ENCODE results near the gene TENM4. TPM values are rescaled to one million over a fixed set of nuclear protein-coding genes. Genes with fewer than 3 reads are reported as not detected.

The TENM4 gene
- total and polyA plus RNA-seq, 10 of the 15 experiments (the other 5 are each of a cell fraction or from before 2014, with no cell fraction given): 0.03 to 0.12 (median 0.06) TPM; not detected in 7

DNA sequence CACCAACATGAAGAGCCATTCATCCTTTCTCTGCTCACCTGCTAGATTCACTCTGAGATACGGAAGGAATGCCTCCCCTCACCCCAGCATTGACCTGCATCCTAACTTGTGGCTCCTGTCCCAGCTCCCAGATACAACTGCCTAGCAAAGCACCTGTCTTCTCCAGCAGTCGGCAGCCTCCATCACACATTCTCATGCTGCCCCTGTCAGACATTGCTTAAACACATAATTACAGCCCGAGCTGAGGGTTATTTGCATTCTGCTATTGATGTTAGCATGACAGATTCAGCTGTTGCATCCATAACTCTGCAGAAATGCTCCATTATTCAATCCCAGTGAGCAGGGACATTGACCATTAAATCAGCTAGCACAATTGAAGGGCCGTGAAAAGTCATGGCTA, 681.8 kb downstream of the TENM4 start:
- POLR2A ChIA-PET: no interaction called here
- SMC1A ChIA-PET (ENCODE audit: uncharacterized antibody, unreplicated experiment): no interaction called here
- DNase-seq (ENCODE audit: low read depth, low spot score) (no peak), FAIRE-seq (no peak), ATAC-seq (no peak)
- Histone ChIP-seq H4K20me1 (ENCODE audit: control insufficient read depth, insufficient read depth) (no peaks in the 10 kb centered on the region), H3K9me3 (replicated peaks; ENCODE audit: control insufficient read depth, insufficient read depth, low read length) (no peaks in the 10 kb centered on the region), H3K27me3 (replicated peaks in 1 of 2; ENCODE audit: control insufficient read depth in 2 of 2, insufficient read depth in 2 of 2, low read length in 1 of 2) (peaks cover 2 to 7% of the 10 kb centered on the region in 2 experiments; a peak in 3 of 4 replicates), H3K36me3 (ENCODE audit: control insufficient read depth in 2 of 2, insufficient read depth in 2 of 2, low read length in 1 of 2) (no peaks in the 10 kb centered on the region), H3K27ac (ENCODE audit: control insufficient read depth, insufficient read depth) (no peak overlapping the region), H3K79me2 (ENCODE audit: control insufficient read depth, insufficient read depth, low read length) (no peaks in the 10 kb centered on the region), H3K4me3 (no peak overlapping the region), H3K4me2 (ENCODE audit: control insufficient read depth, insufficient read depth) (no peak overlapping the region), H3K9ac (ENCODE audit: control insufficient read depth, insufficient read depth, low read length) (no peak overlapping the region), H2AFZ (ENCODE audit: control insufficient read depth, low read depth, low read length) (no peak overlapping the region), H3K4me1 (ENCODE audit: control insufficient read depth, insufficient read depth, low read length) (no peaks in the 10 kb centered on the region)
- intact Hi-C loops (cut with micrococcal nuclease; ENCODE audit: unreplicated experiment): no loop called here
- RAD21 ChIA-PET (ENCODE audit: unreplicated experiment): no interaction called here
- BruUV-seq (replicated peaks): no TSS peak
- 1% methylated on average over 4 of the region's 4 CpGs for WGBS (ENCODE audit: insufficient coverage, insufficient replicate concordance, low lambda C conversion rate, missing lambda C conversion rate)
- TF ChIP-seq CTCF (IDR thresholded peaks at IDR 0.05 in 2 of 3, conservative IDR thresholded peaks at IDR 0.05 in 1 of 3; ENCODE audit: control insufficient read depth in 2 of 3, extremely low read depth in 1 of 3, insufficient read depth in 1 of 3, low read depth in 3 of 3, low read length in 3 of 3) (no peak), GABPA (IDR thresholded peaks at IDR 0.05; ENCODE audit: low read depth) (no peak), CREB1 (IDR thresholded peaks at IDR 0.05; ENCODE audit: low read depth) (no peak), ZNF274 (IDR thresholded peaks at IDR 0.05; ENCODE audit: insufficient read depth, insufficient read length) (no peak)
- CTCF ChIA-PET: no interaction called here
- in situ Hi-C loops (cut with MboI): no loop called here

DNA sequence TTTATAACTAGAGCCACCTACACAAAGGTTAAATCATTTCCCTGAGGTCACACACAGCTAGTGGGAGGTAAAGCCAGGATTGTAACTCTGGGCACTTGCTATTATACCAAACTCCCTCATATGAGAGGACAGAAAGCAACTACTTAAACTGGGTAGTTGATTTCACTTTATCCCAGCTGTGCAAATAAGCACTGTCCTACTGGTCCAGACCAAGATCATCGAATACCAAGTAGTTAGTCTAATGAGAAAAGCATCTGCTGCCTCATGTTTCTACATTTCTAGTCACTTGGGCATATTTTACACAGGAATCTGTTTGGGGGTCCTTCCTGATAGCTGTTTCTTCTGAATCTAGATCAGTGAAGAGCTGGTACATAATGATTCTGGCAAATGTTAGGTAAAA, 687.5 kb downstream of the TENM4 start:
- Histone ChIP-seq H3K4me2 (ENCODE audit: control insufficient read depth, insufficient read depth) (no peak overlapping the region), H3K27me3 (replicated peaks in 1 of 2; ENCODE audit: control insufficient read depth in 2 of 2, insufficient read depth in 2 of 2, low read length in 1 of 2) (peaks cover 3 to 7% of the 10 kb centered on the region in 2 experiments; a peak in 3 of 4 replicates), H4K20me1 (ENCODE audit: control insufficient read depth, insufficient read depth) (no peaks in the 10 kb centered on the region), H3K27ac (ENCODE audit: control insufficient read depth, insufficient read depth) (no peak overlapping the region), H3K4me1 (ENCODE audit: control insufficient read depth, insufficient read depth, low read length) (no peaks in the 10 kb centered on the region), H3K4me3 (no peak overlapping the region), H3K36me3 (ENCODE audit: control insufficient read depth in 2 of 2, insufficient read depth in 2 of 2, low read length in 1 of 2) (no peaks in the 10 kb centered on the region), H3K79me2 (ENCODE audit: control insufficient read depth, insufficient read depth, low read length) (no peaks in the 10 kb centered on the region), H3K9me3 (replicated peaks; ENCODE audit: control insufficient read depth, insufficient read depth, low read length) (no peaks in the 10 kb centered on the region), H2AFZ (ENCODE audit: control insufficient read depth, low read depth, low read length) (no peak overlapping the region), H3K9ac (ENCODE audit: control insufficient read depth, insufficient read depth, low read length) (no peak overlapping the region)
- 0% methylated on average over 1 of the region's 1 CpG for WGBS (ENCODE audit: insufficient coverage, insufficient replicate concordance, low lambda C conversion rate, missing lambda C conversion rate)
- ChIA-PET POLR2A (interaction anchor here (0.7 to 0.9 kb wide), 2 partner anchors 17 to 188 kb away, joined by 3 read pairs; no protein-coding TSS in a partner anchor), SMC1A (ENCODE audit: uncharacterized antibody, unreplicated experiment) (interaction anchor here (0.6 kb wide), 1 partner anchor 296 kb away, joined by 3 read pairs; no protein-coding TSS in a partner anchor), RAD21 (ENCODE audit: unreplicated experiment) (no interaction called here), CTCF (interaction anchor here (0.6 to 1.1 kb wide), 2 partner anchors 347 to 1593 kb away, joined by 3 read pairs; no protein-coding TSS in a partner anchor)
- no peak for FAIRE-seq
- no peak for DNase-seq (ENCODE audit: low read depth, low spot score)
- TF ChIP-seq JUND (IDR thresholded peaks at IDR 0.05; ENCODE audit: low read depth, low read length) (no peak), KLF5 (IDR thresholded peaks at IDR 0.05; ENCODE audit: partially characterized antibody) (no peak), MYB (IDR thresholded peaks at IDR 0.05; ENCODE audit: borderline replicate concordance, low read depth, low read length) (no peak)
- TF ChIP-seq, protein P1, sequence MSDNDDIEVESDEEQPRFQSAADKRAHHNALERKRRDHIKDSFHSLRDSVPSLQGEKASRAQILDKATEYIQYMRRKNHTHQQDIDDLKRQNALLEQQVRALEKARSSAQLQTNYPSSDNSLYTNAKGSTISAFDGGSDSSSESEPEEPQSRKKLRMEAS (IDR thresholded peaks at IDR 0.05; ENCODE audit: low read depth, low read length): no peak
- BruUV-seq (replicated peaks): no TSS peak
- ATAC-seq: no peak
- intact Hi-C loops (cut with micrococcal nuclease; ENCODE audit: unreplicated experiment): no loop called here
- in situ Hi-C loops (cut with MboI): no loop called here
